RWPE1 (cell line): Measurements from ENCODE around the gene PRKCSH.
"Not testable (repeated sequence)": the region's sequence is repeated elsewhere in the genome, so short reads cannot be mapped to it uniquely, and the experiment has no call there.

Experiments
- CTCF ChIA-PET: fragments of 350-600 bp; sonication (Branson Sonifier 250); formaldehyde crosslinking; extraction: SDS; loops from one replicate; lab custom pipeline; 2021; lab: Yijun Ruan, JAX
- POLR2A ChIA-PET: fragments of 400-600 bp; formaldehyde crosslinking; extraction: SDS; loops from one replicate; lab custom pipeline; 2020; ENCODE audit warnings: antibody characterized with exemption; ENCODE audit not compliant: low non-redundant PET; lab: Yijun Ruan, JAX
- DNase-seq: peaks from one replicate; pipeline ENCODE4 v3.0.0; 2012; ENCODE audit warnings: low spot score
- H3K27ac ChIP-seq: fragments of 450-650 bp; 2 replicates; pipeline ENCODE4 v1.5.1; 2017
- TF ChIP-seq, protein P1 (sequence below): fragments of 450-650 bp; conservative IDR thresholded peaks from 2 replicates; pipeline ENCODE4 v1.5.1; 2017; ENCODE audit warnings: low read depth, mild to moderate bottlenecking

The PRKCSH gene

DNA sequence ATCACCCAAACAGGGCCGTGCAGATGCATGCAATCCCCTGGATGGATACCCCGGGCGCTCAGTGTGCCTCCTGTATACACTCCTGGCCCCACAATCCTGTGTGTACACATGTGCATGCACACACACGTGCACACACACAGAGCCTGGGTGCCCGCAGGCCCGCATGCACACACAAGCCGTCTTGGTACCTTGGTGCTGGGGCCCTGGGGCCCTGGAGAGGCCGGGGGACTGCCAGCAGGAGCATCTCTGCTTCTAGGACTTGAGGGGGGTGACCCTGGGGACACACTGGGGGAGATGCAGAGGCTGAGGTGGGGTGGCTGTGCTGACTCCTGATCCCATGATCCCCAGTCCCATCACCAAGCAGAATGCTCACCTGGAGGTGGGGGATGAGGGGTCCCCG lies 35.8 kb upstream of the PRKCSH start:
- POLR2A ChIA-PET = no interaction called here
- DNase-seq = no peak
- CTCF ChIA-PET = no interaction called here
- TF ChIP-seq, protein P1, sequence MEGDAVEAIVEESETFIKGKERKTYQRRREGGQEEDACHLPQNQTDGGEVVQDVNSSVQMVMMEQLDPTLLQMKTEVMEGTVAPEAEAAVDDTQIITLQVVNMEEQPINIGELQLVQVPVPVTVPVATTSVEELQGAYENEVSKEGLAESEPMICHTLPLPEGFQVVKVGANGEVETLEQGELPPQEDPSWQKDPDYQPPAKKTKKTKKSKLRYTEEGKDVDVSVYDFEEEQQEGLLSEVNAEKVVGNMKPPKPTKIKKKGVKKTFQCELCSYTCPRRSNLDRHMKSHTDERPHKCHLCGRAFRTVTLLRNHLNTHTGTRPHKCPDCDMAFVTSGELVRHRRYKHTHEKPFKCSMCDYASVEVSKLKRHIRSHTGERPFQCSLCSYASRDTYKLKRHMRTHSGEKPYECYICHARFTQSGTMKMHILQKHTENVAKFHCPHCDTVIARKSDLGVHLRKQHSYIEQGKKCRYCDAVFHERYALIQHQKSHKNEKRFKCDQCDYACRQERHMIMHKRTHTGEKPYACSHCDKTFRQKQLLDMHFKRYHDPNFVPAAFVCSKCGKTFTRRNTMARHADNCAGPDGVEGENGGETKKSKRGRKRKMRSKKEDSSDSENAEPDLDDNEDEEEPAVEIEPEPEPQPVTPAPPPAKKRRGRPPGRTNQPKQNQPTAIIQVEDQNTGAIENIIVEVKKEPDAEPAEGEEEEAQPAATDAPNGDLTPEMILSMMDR = no peak
- no peak overlapping the region for H3K27ac ChIP-seq

DNA sequence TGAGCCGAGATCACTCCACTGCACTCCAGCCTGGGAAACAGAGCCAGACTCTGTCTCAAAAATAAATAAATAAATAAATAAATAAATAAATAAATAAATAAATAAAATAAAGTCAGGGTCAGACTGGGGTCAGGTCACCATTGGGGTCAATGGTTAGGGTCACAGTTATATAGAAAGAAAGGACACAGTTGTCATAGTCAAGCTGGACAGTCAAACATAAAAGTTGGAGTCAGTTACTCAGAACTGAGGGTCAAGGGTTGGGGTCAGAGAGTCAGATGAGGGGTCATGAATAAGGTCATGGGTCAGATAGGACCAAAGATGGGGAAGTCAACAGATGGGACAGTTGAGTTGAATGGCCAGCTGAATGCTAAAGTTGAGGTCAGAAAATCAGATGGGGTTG lies 34.6 kb upstream of the PRKCSH start:
- TF ChIP-seq, protein P1 = no peak
- no peak for DNase-seq
- CTCF ChIA-PET = interaction anchor here (0.6 to 0.8 kb wide), 2 partner anchors 9 to 18 kb away, joined by 3 to 4 read pairs; no protein-coding TSS in a partner anchor
- POLR2A ChIA-PET = no interaction called here
- no peak overlapping the region for H3K27ac ChIP-seq

DNA sequence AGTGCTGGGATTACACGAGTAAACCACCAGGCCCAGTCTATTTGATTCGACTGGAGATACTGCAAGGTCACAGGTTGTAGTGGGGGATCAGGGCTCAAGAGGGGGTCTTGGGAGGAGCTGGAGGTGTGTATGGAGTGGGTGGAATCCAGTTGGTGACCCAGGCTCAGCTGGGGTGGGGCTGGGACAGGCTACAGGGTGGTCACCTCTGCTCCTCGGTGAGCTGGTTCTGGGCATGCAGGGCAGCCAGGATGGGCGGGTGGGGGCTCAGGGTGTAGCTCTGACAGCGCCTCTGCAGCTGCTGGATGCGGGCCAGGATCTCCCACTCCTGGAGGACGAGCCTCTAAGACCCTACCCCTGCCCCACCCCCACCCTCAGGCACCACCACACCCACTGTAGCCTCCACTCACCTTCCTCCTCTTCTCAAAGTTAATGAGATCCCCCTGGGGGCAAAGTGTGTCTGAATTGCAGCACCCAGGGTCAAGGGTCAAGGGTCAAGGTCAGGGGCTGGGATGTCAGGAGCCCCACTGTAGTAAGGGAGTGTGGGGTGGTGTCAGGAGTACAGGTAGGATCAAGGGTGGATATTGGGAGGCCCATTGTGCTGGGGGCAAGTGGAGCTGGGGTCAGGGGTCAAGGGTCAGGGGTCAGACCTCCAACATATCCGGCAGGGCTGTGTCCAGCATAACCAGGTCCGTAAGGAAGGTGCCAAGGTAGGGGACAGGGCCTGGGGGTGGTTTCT lies 33.5 kb upstream of the PRKCSH start:
- ChIA-PET POLR2A (no interaction called here), CTCF (interaction anchor here (0.6 kb wide), 3 partner anchors 66 to 424 kb away, joined by 3 to 5 read pairs (median 4); no protein-coding TSS in a partner anchor)
- TF ChIP-seq, protein P1 = no peak
- H3K27ac ChIP-seq = no peak overlapping the region
- DNase-seq = no peak

DNA sequence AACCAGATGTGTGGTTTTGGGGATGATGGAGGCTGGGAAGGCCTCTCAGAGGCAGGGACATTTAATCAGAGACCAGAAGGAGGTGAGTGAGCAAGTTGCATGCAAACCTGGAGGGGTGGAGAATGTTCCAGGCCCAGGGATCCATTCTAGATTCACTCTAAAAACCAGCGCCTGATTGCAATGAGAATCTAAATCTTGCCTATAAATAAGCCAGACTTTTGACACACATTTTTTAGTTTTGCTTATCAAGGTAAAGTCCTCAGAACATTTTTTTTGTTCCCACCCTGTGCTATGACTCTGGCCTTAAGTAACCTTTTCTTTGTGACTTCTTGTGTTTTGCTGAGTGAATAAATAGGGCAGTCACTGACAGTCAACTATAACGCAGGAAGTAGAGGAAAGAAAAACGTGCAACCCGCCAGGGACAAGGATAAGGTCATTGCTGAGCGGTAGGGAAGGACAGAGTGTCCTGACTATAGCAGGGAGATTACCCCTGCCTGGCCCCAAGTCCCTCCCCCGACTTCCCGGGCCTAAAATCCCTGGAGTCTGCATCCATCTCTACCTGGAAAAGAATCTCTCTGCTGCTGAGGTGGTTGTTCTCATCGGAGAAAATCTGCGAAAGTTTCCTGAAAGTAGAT lies 30.7 kb upstream of the PRKCSH start:
- H3K27ac ChIP-seq = no peak overlapping the region
- TF ChIP-seq, protein P1 = no peak
- ChIA-PET CTCF (interaction anchor here (0.7 kb wide), 1 partner anchor 74 kb away, joined by 6 read pairs; no protein-coding TSS in a partner anchor), POLR2A (no interaction called here)
- no peak for DNase-seq

DNA sequence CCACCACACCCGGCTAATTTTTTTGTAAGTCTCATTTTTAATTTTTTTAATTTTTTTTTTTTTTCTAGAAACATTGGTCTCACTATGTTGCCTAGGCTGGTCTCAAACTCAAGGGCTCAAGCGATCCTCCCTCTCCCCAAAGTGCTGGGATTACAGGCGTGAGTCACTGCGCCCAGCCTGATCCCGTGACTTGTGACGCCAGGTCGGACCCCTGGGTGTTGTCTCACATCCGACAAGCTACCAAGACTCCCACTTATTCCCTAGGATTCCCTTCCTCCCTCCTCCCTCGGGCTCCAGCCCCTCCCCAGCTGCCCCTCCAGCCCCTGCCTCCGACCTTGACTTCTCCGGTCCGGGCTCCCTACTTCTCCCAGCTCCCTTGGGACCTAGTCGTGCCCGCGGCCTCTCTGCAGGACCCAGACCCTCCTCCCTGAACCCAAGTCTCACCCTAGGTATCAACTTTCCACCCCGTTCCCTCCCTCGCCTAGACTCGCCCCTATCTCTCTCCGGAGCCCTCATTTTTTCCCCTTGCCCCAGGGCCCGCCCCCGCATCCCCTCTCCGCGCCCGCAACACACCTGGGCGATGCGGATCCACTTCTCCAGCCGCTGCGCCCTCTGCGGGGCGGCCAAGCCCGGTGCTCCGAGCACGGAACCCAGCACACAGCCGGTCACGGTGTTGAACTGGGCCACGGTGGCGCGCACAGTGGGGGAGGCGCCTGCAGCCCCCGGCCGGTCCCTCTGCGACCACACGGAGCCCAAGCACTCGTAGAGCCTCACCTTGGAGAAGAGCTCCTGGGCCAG lies 29.4 kb upstream of the PRKCSH start:
- ChIA-PET POLR2A (no interaction called here), CTCF (interaction anchor here (0.6 kb wide), 2 partner anchors 22 to 928 kb away, joined by 3 to 4 read pairs; partner anchors contain the start of gene EPOR)
- TF ChIP-seq, protein P1 = no peak
- no peak overlapping the region for H3K27ac ChIP-seq
- DNase-seq = no peak

DNA sequence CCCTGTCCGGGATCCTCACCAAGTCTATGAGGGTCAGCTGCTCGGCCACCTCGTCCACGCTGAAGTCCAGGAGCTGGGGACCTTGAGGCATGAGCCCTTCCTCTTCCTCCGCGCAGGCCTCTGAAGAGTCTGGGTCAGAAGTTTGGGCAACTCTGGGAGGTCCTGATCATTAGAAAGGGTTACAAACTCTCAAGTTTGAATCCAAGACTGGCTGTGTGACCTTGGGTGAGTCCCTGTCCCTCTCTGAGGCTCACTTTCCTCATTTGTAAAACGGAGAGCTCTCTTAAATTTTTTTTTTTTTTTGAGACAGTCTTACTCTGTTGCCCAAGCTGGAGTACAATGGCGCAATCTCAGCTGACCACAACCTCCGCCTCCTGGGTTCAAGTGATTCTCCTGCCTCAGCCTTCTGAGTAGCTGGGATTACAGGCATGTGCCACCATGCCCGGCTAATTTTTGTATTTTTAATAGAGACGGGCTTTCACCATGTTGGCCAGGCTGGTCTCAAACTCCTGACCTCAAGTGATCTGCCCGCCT lies 28.7 kb upstream of the PRKCSH start:
- ChIA-PET POLR2A (interaction anchor here (0.6 kb wide), 1 partner anchor 31 kb away, joined by 8 read pairs; no protein-coding TSS in a partner anchor), CTCF (interaction anchor here (0.6 to 1.1 kb wide), 2 partner anchors 130 to 928 kb away, joined by 3 read pairs; no protein-coding TSS in a partner anchor)
- not testable (repeated sequence) for DNase-seq, H3K27ac ChIP-seq
